Thyroid gland (tissue), 4 donors: ENCODE results near the gene RPTN. TPM values are rescaled to one million over a fixed set of nuclear protein-coding genes. Genes with fewer than 3 reads are reported as not detected.

Experiments
- DNase-seq, 2 donors: peaks; one replicate each; pipeline ENCODE4 v3.0.0-alpha.2; 2019
- H3K27ac ChIP-seq, 3 donors: fragments of 200-600 bp; sonication (generic); 1 replicate in 2 of 3; 2 replicates in 1 of 3; pipeline ENCODE4 v1.5.1; 2016 to 2019; ENCODE audit warnings: mild to moderate bottlenecking in 1 of 3, moderate library complexity in 1 of 3
- H3K27me3 ChIP-seq: fragments of 200-600 bp; sonication (generic); one replicate; pipeline ENCODE4 v1.5.1; 2019
- H3K36me3 ChIP-seq, 2 donors: fragments of 200-600 bp; sonication (generic); one replicate each; pipeline ENCODE4 v1.5.1; 2016 to 2019
- H3K4me1 ChIP-seq, 2 donors: fragments of 200-600 bp; sonication (generic); one replicate each; pipeline ENCODE4 v1.5.1; 2017 to 2019
- H3K4me3 ChIP-seq, 3 donors: fragments of 200-600 bp; sonication (generic); replicated peaks in 1 of 3; 1 replicate in 2 of 3; 2 replicates in 1 of 3; pipeline ENCODE4 v1.5.1; 2016; ENCODE audit warnings: mild to moderate bottlenecking in 1 of 3
- H3K9me3 ChIP-seq: fragments of 200-600 bp; sonication (generic); one replicate; pipeline ENCODE4 v1.5.1; 2017
- CTCF ChIP-seq, 6 experiments: fragments of 200-600 bp in 3 of 6; fragments of 450-650 bp in 3 of 6; sonication (generic) in 3 of 6; IDR thresholded peaks; one replicate each; pipeline ENCODE4 v1.5.1; 2016 to 2019; ENCODE audit warnings: antibody characterized with exemption in 6 of 6, mild to moderate bottlenecking in 2 of 6, inconsistent platforms in 1 of 6, moderate library complexity in 1 of 6
- POLR2A ChIP-seq, 2 donors: fragments of 450-650 bp; IDR thresholded peaks; one replicate each; pipeline ENCODE4 v1.6.1; 2017; ENCODE audit warnings: antibody characterized with exemption in 2 of 2, mild to moderate bottlenecking in 2 of 2, moderate library complexity in 1 of 2
- WGBS, 2 donors: methylation state at CpG; one replicate each; pipeline ENCODE4 v1.1.5; 2017; 5-methylcytosine and 5-hydroxymethylcytosine counted together
- intact Hi-C: fragments of 100-400 bp; cut with DNase I; formaldehyde crosslinking; loops from one replicate; pipeline ENCODE4 v1.15.1; 2023
- total RNA-seq, 4 donors: library from RNA; depleted of rRNA; stranded (reverse); fragments of >200 nt; gene quantifications; one replicate each; pipeline ENCODE4 v1.2.3, GENCODE V29; 2016

The RPTN gene
- total RNA-seq, 4 donors from 2014 or later: not detected

GRCh38 chr1:152104854-152105253 lies 54.2 kb downstream of the RPTN start:
- no peak for DNase-seq
- H3K4me1 ChIP-seq: peaks cover 5 to 10% of the 10 kb centered on the region in 2 donors
- no peak for TF ChIP-seq POLR2A (IDR thresholded peaks at IDR 0.05)
- no peak for TF ChIP-seq CTCF (IDR thresholded peaks at IDR 0.05)
- intact Hi-C loops: no loop called here
- no peaks in the 10 kb centered on the region for H3K36me3 ChIP-seq
- H3K27ac ChIP-seq: no peak overlapping the region
- no peaks in the 10 kb centered on the region for H3K9me3 ChIP-seq
- H3K4me3 ChIP-seq: no peak overlapping the region
- 40 to 47% methylated on average over 2 of the region's 2 CpGs for WGBS, 2 donors
- H3K27me3 ChIP-seq: peaks cover 25% of the 10 kb centered on the region

Other genes starting within 250 kb of the RPTN start
- 10 to 100 TPM; 28.5 to 32.5 (median 31.3) TPM for gene THEM4, start 249.7 kb downstream of the RPTN start, total RNA-seq
- 10 to 100 TPM; 11.2 to 64.0 (median 35.6) TPM for gene S100A10, start 165.4 kb downstream of the RPTN start, total RNA-seq
- 100 to 1,000 TPM; 120 to 368 (median 160) TPM for gene S100A11, start 122.2 kb downstream of the RPTN start, total RNA-seq
- gene TCHHL1, start 70.2 kb downstream of the RPTN start, total RNA-seq: not detected
- gene TCHH, start 43.8 kb downstream of the RPTN start, total RNA-seq: under 1 TPM in 3 of 4 donors, not detected in 1; 0.11 to 0.40 (median 0.13) TPM
- gene HRNR, start 65.0 kb upstream of the RPTN start, total RNA-seq: not detected
- gene FLG, start 166.0 kb upstream of the RPTN start, total RNA-seq: 1 to 10 TPM in 1 of 4 donors, under 1 TPM in 1, not detected in 2; 0.11 to 1.3 TPM
- gene FLG2, start 200.8 kb upstream of the RPTN start, total RNA-seq: not detected